GM19351 (cell line): ENCODE data around the gene ECEL1.

Experiments
- ATAC-seq: cut with Tn5 transposase; IDR thresholded peaks from one replicate; pipeline ENCODE4 v1.9.1; 2021; ENCODE audit warnings: mild to moderate bottlenecking, moderate library complexity; ENCODE audit not compliant: unreplicated experiment

The ECEL1 gene

DNA sequence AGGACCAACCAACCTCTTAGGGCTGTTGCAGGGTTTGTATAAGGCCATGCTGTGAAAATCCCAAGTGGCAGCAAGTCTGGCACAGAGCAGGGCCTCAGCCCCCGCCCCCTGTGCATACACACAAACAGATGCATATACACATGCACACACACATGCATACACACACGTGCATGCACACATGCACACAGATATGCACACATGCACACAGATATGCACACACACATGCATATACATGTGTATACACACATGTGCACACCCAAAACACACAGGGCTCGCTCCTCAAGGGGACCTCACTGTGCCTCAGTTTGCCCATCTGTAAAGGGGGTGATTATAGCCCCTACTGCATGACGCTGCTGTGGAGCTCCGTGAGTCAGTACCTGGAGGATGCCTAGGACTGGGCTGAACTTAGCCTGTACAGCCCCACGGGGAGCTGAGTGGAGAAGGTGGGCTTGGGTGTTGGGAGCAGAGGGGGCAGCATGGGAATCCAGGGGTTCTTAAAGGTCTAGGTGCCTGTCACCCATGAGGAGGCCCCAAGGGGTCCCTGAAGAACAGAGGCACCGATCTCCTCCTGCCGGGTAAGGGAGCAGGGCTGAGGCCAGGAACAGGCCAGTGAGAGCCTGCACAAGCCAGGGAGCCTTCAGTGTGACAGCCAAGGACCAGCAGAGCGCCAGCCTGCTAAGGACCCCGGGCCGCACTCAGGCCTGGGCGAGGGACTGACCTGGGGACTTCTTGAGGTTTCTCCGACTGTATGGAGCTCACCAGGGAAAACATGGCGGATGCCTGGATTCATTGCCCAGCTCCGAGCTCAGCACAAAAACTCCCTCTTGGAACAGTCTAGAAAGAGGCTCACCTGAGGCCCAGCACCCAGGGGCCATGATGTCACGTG lies 55.7 kb downstream of the ECEL1 start:
- no peak for ATAC-seq
